Measurements from ENCODE around the gene HOXB7. TPM values are rescaled to one million over a fixed set of nuclear protein-coding genes. Genes with fewer than 3 reads are reported as not detected.

Gene HOXB7
- total RNA-seq, 3 donors from 2014 or later = 10.9 to 29.1 (median 22.4) TPM

DNA sequence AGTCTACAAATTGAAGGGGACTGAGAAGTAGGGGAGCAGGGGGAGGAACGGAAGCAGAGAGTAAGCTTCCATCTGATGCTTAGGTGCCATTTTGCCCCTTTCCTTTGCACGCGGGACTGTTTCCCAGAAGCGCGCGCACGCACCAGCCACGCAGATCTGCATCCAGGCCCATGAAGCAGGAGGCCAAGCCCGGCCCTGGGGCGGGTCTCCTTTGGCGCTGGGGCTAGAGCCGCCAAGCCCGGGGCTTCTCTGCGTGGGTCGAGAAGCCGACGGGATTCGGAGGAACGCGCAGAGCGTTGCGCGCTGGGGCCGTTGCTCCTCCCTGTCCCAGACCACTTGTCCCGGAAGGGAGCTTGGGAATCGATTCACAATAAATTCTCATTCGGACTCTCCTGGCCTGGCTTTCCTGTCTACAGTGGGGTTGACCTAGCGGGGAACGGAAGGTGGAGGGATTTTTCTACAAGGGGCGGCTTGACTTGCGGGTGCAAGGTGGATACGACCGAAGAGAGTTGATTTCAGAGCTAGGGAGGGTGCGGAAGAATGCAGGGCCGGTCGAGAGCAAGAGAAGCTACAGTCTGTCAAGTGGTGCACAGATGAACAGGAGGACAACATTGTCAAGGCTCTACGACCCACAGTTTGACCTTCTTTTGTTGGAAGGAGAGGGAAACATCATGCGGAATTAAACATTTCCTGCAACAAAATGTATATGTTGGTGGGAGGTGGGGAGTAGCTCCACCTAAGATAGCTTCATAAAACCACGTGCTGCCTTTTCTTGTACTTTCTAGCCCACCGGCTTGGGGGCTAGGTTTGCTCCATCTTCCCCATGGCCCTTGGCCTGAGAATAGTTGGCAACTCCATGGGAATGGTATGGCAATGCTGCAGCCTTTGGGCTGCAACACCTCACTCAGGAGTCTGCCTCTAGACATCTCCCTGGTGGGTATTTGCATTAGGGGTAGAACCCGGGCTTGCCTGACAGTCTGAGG, 10.9 kb upstream of the HOXB7 start:
- Histone ChIP-seq H3K4me1 (ENCODE audit: low read depth) (peaks cover 58% of the 10 kb centered on the region), H3K36me3 (ENCODE audit: low read depth) (no peaks in the 10 kb centered on the region), H3K4me3 (no peak overlapping the region), H3K9me3 (no peaks in the 10 kb centered on the region)
- TF ChIP-seq, protein P1, sequence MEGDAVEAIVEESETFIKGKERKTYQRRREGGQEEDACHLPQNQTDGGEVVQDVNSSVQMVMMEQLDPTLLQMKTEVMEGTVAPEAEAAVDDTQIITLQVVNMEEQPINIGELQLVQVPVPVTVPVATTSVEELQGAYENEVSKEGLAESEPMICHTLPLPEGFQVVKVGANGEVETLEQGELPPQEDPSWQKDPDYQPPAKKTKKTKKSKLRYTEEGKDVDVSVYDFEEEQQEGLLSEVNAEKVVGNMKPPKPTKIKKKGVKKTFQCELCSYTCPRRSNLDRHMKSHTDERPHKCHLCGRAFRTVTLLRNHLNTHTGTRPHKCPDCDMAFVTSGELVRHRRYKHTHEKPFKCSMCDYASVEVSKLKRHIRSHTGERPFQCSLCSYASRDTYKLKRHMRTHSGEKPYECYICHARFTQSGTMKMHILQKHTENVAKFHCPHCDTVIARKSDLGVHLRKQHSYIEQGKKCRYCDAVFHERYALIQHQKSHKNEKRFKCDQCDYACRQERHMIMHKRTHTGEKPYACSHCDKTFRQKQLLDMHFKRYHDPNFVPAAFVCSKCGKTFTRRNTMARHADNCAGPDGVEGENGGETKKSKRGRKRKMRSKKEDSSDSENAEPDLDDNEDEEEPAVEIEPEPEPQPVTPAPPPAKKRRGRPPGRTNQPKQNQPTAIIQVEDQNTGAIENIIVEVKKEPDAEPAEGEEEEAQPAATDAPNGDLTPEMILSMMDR (IDR thresholded peaks at IDR 0.05) = no peak
- no peak for ATAC-seq
- DNase-seq = peak in 2 of 3 donors; percentile 55 to 77
- intact Hi-C loops (cut with DNase I, micrococcal nuclease) = loop anchor here in 1 of 2 donors (10.0 kb wide), 1 partner anchor 287 kb away; no protein-coding TSS in a partner anchor

DNA sequence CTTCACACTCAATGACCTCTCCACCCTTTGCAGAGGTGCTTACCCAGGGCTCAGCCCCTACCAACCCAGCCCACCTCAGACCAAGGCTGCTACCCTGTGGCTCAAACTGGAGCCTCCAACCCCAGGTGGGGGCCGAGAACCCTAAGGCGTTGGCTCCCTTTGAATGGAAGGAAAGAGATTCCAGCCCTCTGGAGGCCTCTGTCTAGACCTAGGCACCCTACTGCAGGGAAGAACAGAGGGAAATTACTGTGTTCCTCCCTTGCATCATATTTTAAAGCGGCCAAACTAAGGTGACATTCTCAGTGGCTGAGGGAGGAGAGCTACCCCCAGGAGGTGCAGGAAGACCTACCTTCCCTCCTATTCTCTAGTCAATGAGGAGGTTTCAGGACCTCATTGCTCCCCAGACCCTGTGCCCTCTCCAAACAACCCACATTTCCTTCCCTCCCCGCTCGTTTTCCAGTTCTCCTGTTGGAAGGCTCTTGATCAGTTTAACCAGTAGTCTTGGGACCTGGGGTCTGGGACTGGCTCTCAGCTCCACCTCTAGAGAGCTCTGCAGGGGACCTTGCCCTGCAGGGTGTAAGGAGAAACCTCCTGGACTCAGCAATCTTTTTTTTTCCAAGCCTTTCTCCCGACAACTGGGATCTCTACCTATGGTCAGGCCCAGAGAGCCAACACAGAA, 9.8 kb upstream of the HOXB7 start:
- no peaks in the 10 kb centered on the region for H3K36me3 ChIP-seq (ENCODE audit: low read depth)
- no peaks in the 10 kb centered on the region for H3K9me3 ChIP-seq
- ATAC-seq (peak; percentile 0), DNase-seq (peak in 2 of 3 donors; percentile 37 to 49)
- intact Hi-C loops (cut with DNase I, micrococcal nuclease) = loop anchor here in 1 of 2 donors (10.0 kb wide), 1 partner anchor 286 kb away; no protein-coding TSS in a partner anchor
- TF ChIP-seq, protein P1 (IDR thresholded peaks at IDR 0.05) = no peak
- no peak overlapping the region for H3K4me3 ChIP-seq
- H3K4me1 ChIP-seq (ENCODE audit: low read depth) = peaks cover 47% of the 10 kb centered on the region

DNA sequence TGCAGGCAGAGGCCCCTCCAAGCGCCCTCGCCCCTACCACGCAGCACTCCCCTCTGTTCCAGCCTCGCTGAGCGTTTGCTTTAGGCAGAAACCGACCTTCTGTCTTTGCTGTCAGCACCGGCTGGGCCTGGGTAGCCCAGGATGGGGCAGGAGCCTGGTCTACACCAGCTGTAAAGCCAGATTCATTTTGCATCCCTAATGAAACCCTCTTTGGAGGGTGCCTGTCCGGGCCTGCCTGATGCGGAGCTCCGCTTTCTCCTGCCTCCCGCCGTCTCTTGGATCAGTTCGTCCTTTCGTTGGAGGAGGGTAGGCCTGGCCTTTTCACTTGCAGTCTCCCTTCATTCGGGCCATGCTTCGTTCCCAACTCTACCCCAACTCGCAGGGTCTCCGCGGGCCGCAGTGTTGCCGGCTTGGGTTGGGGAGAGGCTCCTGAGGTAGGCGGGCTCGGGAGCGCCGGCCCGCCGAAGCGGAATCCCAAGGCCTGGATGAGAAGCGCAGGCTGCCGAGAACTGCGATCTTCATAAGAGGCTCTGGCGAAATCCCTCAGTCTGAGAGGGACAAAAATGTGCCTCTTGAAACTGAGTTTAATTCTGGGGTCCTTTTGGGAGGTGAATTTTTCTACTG, 9.1 kb upstream of the HOXB7 start:
- TF ChIP-seq, protein P1 (IDR thresholded peaks at IDR 0.05) = no peak
- Histone ChIP-seq H3K4me3 (no peak overlapping the region), H3K4me1 (ENCODE audit: low read depth) (peaks cover 40% of the 10 kb centered on the region), H3K36me3 (ENCODE audit: low read depth) (no peaks in the 10 kb centered on the region), H3K9me3 (no peaks in the 10 kb centered on the region)
- DNase-seq (peak in 1 of 3 donors; percentile 53), ATAC-seq (peak; percentile 1)
- intact Hi-C loops (cut with DNase I, micrococcal nuclease) = loop anchor here (5.0 to 10.0 kb wide), 2 partner anchors 283 to 285 kb away; no protein-coding TSS in a partner anchor

DNA sequence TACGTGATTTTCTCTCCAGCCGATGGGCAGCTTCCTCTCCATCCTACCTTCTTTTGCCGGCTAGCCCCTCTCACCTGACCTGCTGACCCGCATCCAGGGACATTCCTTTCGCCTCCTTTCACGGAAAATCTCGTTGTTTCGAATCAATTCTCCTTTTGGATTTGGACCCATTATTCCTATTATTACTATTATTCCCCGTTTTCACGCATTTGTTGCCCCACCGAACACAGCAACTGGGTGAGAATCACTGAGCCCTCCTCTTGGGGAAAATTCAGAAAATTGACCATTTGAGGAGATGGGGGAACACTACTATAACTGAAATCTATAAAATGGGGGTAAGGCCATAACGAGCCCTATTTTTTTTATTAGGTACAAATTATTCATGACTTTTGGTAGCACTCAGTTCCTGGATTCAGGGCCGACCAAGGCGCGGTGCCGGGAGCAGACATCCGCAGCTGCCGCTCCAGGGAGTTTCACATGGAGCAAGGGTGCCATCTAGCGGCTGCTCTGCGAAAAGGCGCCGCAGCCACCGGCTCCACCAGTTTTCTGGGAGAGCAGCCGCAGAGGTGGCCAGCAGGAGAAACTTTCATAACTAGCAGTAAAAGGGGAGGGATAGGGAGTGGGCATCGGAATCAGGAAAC, 7.6 kb upstream of the HOXB7 start:
- no peak overlapping the region for H3K4me3 ChIP-seq
- ATAC-seq (peak; percentile 75), DNase-seq (peak; percentile 91 to 97 (median 94))
- TF ChIP-seq, protein P1 (IDR thresholded peaks at IDR 0.05) = peak; percentile 96
- H3K36me3 ChIP-seq (ENCODE audit: low read depth) = no peaks in the 10 kb centered on the region
- intact Hi-C loops (cut with DNase I, micrococcal nuclease) = loop anchor here in 1 of 2 donors (5.0 kb wide), 1 partner anchor 281 kb away; no protein-coding TSS in a partner anchor
- peaks cover 44% of the 10 kb centered on the region for H3K4me1 ChIP-seq (ENCODE audit: low read depth)
- H3K9me3 ChIP-seq = no peaks in the 10 kb centered on the region
